Endothelial cell of umbilical vein (primary cell): ENCODE measurements around the gene ELOVL2.

Experiments used
- EZH2 ChIP-seq: IDR thresholded peaks from 2 replicates; pipeline ENCODE4 v1.6.1; 2012; ENCODE audit warnings: borderline replicate concordance, low read depth, mild to moderate bottlenecking, moderate library complexity, low read length, inconsistent platforms; ENCODE audit not compliant: severe bottlenecking
- FOS ChIP-seq: IDR thresholded peaks from 2 replicates; pipeline ENCODE4 v1.6.1; 2011; ENCODE audit warnings: mild to moderate bottlenecking, low read length, moderate library complexity, borderline replicate concordance; ENCODE audit not compliant: insufficient read depth
- GATA2 ChIP-seq: IDR thresholded peaks from 2 replicates; pipeline ENCODE4 v1.7.0; 2011; ENCODE audit warnings: low read depth, mild to moderate bottlenecking, moderate library complexity, mixed read lengths, low read length; ENCODE audit not compliant: insufficient read length, insufficient read depth
- JUN ChIP-seq: IDR thresholded peaks from 2 replicates; pipeline ENCODE4 v1.6.1; 2011; ENCODE audit warnings: borderline replicate concordance, low read depth; ENCODE audit not compliant: insufficient read length, insufficient read depth
- MYC ChIP-seq: IDR thresholded peaks from one replicate; pipeline ENCODE4 v1.6.1; 2011; ENCODE audit warnings: mild to moderate bottlenecking, low read depth, low read length
- POLR2A ChIP-seq: IDR thresholded peaks from 2 replicates; pipeline ENCODE4 v1.6.1; 2012; ENCODE audit warnings: low read depth, mild to moderate bottlenecking, control low read depth, low read length
- POLR2AphosphoS5 ChIP-seq: IDR thresholded peaks from 2 replicates; pipeline ENCODE4 v1.6.1; 2012; ENCODE audit warnings: low read depth, mild to moderate bottlenecking, control low read depth, low read length, moderate library complexity; ENCODE audit not compliant: insufficient read depth
- TF ChIP-seq, protein P1 (sequence below), 2 donors: IDR thresholded peaks; 1 replicate in 1 of 2; 2 replicates in 1 of 2; pipeline ENCODE4 v1.5.1; 2011; ENCODE audit warnings: low read length in 2 of 2, mild to moderate bottlenecking in 2 of 2, moderate library complexity in 2 of 2, control low read depth in 1 of 2, inconsistent platforms in 1 of 2, low read depth in 1 of 2; ENCODE audit not compliant: insufficient read depth in 1 of 2; ENCODE audit errors: extremely low read depth in 1 of 2
- TF ChIP-seq, protein P2 (sequence below): IDR thresholded peaks from 2 replicates; pipeline ENCODE4 v1.6.1; 2011; ENCODE audit not compliant: insufficient read depth, insufficient read length

DNA sequence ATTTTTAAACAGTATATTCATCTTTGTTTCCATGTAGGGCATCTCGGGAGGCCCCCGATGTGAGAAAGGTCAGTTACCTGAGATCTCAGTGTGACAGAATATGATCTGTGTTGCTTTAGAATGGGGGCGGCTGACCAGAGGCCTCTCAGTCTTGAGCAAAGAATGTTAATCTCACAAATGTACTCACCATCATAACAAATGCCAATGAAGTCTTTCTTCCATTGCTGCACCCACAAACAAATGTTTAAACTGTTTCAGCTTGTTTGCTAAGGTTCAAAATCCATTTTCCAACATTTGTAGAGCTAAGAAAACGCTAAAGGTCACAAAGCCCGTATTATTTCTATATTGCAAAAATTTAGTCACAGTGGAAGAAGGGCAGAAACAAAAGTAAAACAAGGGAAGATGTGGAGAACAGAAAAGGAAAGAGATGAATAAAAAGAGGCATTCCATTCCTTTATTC, 31.8 kb downstream of the ELOVL2 start:
- TF ChIP-seq, protein P1, sequence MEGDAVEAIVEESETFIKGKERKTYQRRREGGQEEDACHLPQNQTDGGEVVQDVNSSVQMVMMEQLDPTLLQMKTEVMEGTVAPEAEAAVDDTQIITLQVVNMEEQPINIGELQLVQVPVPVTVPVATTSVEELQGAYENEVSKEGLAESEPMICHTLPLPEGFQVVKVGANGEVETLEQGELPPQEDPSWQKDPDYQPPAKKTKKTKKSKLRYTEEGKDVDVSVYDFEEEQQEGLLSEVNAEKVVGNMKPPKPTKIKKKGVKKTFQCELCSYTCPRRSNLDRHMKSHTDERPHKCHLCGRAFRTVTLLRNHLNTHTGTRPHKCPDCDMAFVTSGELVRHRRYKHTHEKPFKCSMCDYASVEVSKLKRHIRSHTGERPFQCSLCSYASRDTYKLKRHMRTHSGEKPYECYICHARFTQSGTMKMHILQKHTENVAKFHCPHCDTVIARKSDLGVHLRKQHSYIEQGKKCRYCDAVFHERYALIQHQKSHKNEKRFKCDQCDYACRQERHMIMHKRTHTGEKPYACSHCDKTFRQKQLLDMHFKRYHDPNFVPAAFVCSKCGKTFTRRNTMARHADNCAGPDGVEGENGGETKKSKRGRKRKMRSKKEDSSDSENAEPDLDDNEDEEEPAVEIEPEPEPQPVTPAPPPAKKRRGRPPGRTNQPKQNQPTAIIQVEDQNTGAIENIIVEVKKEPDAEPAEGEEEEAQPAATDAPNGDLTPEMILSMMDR (IDR thresholded peaks at IDR 0.05; ENCODE audit: extremely low read depth in 1 of 2, insufficient read depth in 1 of 2, low read depth in 1 of 2, low read length in 2 of 2), result no peak
- no peak for TF ChIP-seq EZH2
- TF ChIP-seq POLR2A, result no peak
- TF ChIP-seq POLR2AphosphoS5, result no peak
- TF ChIP-seq JUN, result no peak
- TF ChIP-seq, protein P2, sequence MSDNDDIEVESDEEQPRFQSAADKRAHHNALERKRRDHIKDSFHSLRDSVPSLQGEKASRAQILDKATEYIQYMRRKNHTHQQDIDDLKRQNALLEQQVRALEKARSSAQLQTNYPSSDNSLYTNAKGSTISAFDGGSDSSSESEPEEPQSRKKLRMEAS, result no peak
- no peak for TF ChIP-seq FOS
- TF ChIP-seq MYC, result no peak
- TF ChIP-seq GATA2, result no peak
